Measurements from ENCODE around the gene AP1S1. TPM values are rescaled to one million over a fixed set of nuclear protein-coding genes. Genes with fewer than 3 reads are reported as not detected.
A peak's percentile ranks its signal among the peaks of the same experiment; 100 is the strongest.

The AP1S1 gene
- total and polyA plus RNA-seq, 2 of the 13 experiments (the other 11 are each of a cell fraction or from before 2014, with no cell fraction given), result 57.5 to 68.1 TPM

DNA sequence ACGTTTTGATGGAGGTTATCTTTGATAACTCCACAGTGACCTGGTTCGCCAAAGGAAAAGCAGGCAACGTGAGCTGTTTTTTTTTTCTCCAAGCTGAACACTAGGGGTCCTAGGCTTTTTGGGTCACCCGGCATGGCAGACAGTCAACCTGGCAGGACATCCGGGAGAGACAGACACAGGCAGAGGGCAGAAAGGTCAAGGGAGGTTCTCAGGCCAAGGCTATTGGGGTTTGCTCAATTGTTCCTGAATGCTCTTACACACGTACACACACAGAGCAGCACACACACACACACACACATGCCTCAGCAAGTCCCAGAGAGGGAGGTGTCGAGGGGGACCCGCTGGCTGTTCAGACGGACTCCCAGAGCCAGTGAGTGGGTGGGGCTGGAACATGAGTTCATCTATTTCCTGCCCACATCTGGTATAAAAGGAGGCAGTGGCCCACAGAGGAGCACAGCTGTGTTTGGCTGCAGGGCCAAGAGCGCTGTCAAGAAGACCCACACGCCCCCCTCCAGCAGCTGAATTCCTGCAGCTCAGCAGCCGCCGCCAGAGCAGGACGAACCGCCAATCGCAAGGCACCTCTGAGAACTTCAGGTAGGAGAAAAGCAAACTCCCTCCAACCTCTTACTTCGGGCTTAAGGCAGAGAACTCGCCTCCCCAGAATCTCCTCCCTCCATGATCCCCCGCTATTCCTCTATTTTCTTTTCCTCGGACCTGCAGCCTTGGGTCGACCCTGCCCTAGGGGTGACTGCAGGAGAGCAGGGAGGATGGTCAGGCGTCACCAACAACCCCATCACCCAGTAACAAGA, 27.4 kb upstream of the AP1S1 start, which contains the start of gene SERPINE1 (continued):
- TF ChIP-seq, protein P1, sequence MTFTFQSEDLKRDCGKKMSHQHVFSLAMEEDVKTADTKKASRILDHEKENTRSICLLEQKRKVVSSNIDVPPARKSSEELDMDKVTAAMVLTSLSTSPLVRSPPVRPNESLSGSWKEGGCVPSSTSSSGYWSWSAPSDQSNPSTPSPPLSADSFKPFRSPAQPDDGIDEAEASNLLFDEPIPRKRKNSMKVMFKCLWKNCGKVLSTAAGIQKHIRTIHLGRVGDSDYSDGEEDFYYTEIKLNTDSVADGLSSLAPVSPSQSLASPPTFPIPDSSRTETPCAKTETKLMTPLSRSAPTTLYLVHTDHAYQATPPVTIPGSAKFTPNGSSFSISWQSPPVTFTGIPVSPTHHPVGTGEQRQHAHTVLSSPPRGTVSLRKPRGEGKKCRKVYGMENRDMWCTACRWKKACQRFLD (CRISPR knock-in tag; IDR thresholded peaks at IDR 0.05; ENCODE audit: borderline replicate concordance), result no peak; the same call in 1 of the 2 replicates
- TF ChIP-seq CENPT (CRISPR knock-in tag; IDR thresholded peaks at IDR 0.05; ENCODE audit: low read depth) (no peak), HMGA1 (CRISPR knock-in tag; conservative IDR thresholded peaks at IDR 0.05) (no peak), SIX4 (CRISPR knock-in tag; IDR thresholded peaks at IDR 0.05) (no peak), ZNF546 (CRISPR knock-in tag; conservative IDR thresholded peaks at IDR 0.05) (no peak), ELF4 (CRISPR knock-in tag; IDR thresholded peaks at IDR 0.05; ENCODE audit: borderline replicate concordance) (no peak; the same call in 1 of the 2 replicates), ZNF737 (CRISPR knock-in tag; IDR thresholded peaks at IDR 0.05; ENCODE audit: borderline replicate concordance) (no peak), ZNF558 (CRISPR knock-in tag; IDR thresholded peaks at IDR 0.05; ENCODE audit: borderline replicate concordance) (no peak), CCAR2 (optimal IDR thresholded peaks at IDR 0.05; ENCODE audit: low read depth, low read length) (peak; percentile 95), HNRNPLL (IDR thresholded peaks at IDR 0.05; ENCODE audit: low read depth, low read length, poor library complexity, severe bottlenecking) (peak; percentile 41), RFX1 (IDR thresholded peaks at IDR 0.05) (no peak), ZNF761 (CRISPR knock-in tag; conservative IDR thresholded peaks at IDR 0.05) (no peak; the same call in 1 of the 2 replicates)
- TF ChIP-seq, protein P2, sequence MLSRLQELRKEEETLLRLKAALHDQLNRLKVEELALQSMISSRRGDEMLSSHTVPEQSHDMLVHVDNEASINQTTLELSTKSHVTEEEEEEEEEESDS (CRISPR knock-in tag; IDR thresholded peaks at IDR 0.05; ENCODE audit: borderline replicate concordance), result no peak
- TF ChIP-seq, protein P3, sequence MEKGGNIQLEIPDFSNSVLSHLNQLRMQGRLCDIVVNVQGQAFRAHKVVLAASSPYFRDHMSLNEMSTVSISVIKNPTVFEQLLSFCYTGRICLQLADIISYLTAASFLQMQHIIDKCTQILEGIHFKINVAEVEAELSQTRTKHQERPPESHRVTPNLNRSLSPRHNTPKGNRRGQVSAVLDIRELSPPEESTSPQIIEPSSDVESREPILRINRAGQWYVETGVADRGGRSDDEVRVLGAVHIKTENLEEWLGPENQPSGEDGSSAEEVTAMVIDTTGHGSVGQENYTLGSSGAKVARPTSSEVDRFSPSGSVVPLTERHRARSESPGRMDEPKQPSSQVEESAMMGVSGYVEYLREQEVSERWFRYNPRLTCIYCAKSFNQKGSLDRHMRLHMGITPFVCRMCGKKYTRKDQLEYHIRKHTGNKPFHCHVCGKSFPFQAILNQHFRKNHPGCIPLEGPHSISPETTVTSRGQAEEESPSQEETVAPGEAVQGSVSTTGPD (CRISPR knock-in tag; IDR thresholded peaks at IDR 0.05), result no peak
- TF ChIP-seq, protein P4, sequence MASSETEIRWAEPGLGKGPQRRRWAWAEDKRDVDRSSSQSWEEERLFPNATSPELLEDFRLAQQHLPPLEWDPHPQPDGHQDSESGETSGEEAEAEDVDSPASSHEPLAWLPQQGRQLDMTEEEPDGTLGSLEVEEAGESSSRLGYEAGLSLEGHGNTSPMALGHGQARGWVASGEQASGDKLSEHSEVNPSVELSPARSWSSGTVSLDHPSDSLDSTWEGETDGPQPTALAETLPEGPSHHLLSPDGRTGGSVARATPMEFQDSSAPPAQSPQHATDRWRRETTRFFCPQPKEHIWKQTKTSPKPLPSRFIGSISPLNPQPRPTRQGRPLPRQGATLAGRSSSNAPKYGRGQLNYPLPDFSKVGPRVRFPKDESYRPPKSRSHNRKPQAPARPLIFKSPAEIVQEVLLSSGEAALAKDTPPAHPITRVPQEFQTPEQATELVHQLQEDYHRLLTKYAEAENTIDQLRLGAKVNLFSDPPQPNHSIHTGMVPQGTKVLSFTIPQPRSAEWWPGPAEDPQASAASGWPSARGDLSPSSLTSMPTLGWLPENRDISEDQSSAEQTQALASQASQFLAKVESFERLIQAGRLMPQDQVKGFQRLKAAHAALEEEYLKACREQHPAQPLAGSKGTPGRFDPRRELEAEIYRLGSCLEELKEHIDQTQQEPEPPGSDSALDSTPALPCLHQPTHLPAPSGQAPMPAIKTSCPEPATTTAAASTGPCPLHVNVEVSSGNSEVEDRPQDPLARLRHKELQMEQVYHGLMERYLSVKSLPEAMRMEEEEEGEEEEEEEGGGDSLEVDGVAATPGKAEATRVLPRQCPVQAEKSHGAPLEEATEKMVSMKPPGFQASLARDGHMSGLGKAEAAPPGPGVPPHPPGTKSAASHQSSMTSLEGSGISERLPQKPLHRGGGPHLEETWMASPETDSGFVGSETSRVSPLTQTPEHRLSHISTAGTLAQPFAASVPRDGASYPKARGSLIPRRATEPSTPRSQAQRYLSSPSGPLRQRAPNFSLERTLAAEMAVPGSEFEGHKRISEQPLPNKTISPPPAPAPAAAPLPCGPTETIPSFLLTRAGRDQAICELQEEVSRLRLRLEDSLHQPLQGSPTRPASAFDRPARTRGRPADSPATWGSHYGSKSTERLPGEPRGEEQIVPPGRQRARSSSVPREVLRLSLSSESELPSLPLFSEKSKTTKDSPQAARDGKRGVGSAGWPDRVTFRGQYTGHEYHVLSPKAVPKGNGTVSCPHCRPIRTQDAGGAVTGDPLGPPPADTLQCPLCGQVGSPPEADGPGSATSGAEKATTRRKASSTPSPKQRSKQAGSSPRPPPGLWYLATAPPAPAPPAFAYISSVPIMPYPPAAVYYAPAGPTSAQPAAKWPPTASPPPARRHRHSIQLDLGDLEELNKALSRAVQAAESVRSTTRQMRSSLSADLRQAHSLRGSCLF (CRISPR knock-in tag; IDR thresholded peaks at IDR 0.05; ENCODE audit: borderline replicate concordance), result no peak
- TF ChIP-seq, protein P5, sequence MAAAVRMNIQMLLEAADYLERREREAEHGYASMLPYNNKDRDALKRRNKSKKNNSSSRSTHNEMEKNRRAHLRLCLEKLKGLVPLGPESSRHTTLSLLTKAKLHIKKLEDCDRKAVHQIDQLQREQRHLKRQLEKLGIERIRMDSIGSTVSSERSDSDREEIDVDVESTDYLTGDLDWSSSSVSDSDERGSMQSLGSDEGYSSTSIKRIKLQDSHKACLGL (CRISPR knock-in tag; IDR thresholded peaks at IDR 0.05), result peak; percentile 12; the same call in 1 of the 2 replicates
- TF ChIP-seq, protein P6, sequence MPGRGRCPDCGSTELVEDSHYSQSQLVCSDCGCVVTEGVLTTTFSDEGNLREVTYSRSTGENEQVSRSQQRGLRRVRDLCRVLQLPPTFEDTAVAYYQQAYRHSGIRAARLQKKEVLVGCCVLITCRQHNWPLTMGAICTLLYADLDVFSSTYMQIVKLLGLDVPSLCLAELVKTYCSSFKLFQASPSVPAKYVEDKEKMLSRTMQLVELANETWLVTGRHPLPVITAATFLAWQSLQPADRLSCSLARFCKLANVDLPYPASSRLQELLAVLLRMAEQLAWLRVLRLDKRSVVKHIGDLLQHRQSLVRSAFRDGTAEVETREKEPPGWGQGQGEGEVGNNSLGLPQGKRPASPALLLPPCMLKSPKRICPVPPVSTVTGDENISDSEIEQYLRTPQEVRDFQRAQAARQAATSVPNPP (CRISPR knock-in tag; IDR thresholded peaks at IDR 0.05), result peak; percentile 55; the same call in 1 of the 2 replicates

Data from HepG2 (cell line).